GM18505 (cell line): ENCODE results near the gene MAD2L1BP.
"Not testable (repeated sequence)": the region's sequence is repeated elsewhere in the genome, so short reads cannot be mapped to it uniquely, and the experiment has no call there.

Experiments used
- ATAC-seq: cut with Tn5 transposase; IDR thresholded peaks from one replicate; pipeline ENCODE4 v1.9.1; 2021; ENCODE audit not compliant: unreplicated experiment
- POLR2A ChIP-seq: IDR thresholded peaks from 4 replicates; pipeline ENCODE4 v1.6.1; 2011; ENCODE audit warnings: borderline replicate concordance; ENCODE audit not compliant: insufficient read depth, insufficient read length; ENCODE audit errors: extremely low read depth

The MAD2L1BP gene

DNA sequence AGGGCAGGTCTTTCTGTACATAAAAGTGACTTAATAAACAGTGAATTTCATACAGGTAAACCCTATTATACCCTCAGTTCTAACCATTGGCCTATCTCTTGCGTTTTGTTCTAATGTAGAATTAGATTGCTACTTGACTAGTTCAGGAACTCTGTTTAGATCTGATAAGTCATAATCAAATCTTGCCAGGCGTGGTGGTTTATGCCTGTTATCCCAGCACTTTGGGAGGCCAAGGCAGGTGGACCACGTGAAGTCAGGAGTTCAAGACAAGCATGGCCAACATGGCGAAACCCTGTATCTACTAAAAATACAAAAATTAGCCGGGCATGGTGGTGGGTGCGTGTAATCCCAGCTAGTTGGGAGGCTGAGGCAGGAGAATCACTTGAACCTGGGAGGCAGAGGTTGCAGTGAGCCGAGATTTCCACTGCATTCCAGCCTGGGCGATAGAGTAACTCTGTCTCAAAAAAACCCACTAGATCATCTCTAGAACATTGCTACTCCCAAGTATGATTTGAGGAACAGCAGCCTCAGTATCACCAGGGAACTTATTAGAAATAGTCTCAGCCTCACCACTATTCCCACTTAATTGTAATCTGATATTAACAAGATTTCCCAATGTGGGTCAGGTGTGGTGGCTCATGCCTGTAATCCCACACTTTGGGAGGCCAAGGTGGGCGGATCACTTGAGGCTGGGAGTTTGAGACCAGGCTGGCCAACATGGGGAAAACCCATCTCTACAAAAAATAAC lies 18.7 kb upstream of the MAD2L1BP start:
- no peak for ATAC-seq
- TF ChIP-seq POLR2A = no peak

DNA sequence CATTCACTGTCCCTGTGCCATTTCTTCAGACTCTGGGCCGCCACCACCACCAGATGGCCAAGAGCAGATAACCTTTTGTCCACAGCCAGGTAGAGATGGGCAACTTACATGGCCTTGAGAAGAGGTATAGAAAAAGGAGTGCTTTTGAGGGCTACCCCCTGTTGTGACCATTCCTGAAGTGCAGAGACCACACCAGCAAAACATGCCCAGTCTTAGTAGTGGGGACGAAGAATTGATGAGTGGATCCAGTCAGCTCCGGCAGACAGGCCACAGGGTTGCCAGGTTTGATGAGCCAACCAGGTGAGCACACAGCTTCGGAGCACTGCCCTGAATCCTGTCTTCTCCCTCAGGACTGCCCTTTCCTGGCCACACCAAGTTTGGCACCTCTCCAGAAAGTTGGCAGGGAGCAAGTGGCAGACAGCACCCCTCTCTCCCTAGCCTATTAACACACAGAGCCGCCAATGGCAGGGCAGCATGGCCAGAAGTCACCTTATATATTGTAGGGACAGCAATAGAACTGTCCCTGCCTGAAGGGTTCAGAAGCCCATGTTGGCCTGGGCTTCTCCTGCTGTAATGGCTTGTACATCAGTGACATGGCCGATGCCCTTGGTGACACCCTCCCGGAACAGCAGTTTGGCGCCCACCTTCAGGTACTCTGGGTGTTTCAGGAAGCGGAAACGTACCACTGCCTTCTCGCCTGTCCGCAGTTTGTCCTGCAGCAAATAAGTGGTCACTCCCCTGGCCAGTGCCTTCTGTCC lies 14.4 kb upstream of the MAD2L1BP start:
- no peak for TF ChIP-seq POLR2A
- no peak for ATAC-seq

DNA sequence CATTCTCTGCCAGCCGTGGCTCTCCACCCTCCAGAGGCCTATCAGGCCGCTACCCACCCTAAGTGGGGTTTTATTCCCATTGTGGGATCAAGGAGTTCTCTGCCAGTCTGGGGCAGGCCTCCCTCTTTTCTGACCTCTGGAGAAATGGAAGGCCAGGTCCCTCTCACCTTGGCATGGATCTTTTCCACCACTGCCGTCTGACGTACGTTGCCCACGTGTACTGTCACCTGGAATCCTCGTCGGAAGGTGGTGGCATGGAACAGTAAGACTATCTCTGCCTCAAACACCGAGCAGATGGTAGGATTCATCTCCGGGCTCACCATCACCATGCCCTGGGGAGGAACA lies 13.8 kb upstream of the MAD2L1BP start:
- TF ChIP-seq POLR2A = no peak
- no peak for ATAC-seq

DNA sequence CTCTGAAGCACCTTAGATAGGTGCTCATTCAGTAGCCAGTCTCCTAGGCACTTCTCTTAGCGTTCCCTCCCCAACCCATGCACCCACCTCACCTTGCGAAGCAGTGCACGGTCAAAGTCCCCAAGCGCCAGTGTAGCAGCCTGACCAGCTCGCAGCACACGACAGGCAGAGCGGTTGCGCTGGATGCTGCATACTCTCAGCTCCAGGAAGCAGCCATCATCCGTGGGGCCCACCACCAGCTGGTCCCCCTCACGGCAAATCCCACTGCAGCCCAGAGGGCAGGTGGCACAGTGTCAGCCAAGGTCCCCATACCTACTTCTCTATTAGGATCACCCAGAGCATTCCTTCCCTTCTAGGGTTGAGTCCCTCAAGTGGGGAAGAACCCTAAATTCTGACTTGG lies 13.1 kb upstream of the MAD2L1BP start:
- ATAC-seq = no peak
- TF ChIP-seq POLR2A = no peak

DNA sequence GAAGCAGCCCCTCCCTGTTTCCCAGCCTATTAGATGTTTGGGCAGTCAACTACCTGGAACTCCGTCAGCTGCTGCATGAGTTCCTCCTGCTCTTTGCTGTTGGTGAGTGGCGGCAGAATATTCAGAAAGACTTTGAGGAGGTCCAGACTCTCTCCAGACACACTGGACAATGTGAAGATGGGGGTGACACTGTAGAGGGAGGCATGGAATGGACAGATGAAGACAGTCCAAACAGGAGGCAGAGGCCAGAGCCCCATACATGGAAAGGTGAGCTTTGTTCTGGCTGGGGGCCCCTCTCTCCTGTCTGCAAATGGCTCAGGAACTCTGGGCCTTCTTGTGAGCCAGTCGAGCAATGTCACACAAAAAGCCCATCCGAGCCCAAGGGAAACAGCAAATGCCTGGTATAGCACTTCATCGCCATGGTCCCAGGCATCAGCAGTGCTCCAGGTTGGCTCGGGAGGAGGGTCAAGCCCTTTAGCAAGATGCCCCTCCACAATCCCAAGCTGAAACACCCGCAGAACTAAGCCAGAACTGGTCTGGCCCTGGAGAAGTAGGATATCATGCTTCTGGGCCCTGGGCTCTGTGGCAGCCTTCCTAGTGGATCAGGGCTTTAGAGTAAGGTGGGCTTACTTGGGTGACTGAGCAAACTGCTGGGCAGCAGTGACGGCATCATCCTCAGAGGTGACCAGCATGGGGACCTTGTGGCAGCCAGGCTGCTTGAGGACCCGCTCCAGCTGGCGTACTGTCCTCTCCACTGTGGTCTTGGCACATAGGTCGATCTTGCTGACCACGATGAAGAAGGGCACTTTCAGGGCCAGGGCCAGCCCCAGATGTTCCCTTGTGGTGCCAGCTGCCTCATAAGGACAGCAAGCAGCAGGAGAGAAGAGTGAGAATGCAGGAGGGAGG lies 11.5 kb upstream of the MAD2L1BP start:
- no peak for ATAC-seq
- TF ChIP-seq POLR2A = peak; percentile 36

DNA sequence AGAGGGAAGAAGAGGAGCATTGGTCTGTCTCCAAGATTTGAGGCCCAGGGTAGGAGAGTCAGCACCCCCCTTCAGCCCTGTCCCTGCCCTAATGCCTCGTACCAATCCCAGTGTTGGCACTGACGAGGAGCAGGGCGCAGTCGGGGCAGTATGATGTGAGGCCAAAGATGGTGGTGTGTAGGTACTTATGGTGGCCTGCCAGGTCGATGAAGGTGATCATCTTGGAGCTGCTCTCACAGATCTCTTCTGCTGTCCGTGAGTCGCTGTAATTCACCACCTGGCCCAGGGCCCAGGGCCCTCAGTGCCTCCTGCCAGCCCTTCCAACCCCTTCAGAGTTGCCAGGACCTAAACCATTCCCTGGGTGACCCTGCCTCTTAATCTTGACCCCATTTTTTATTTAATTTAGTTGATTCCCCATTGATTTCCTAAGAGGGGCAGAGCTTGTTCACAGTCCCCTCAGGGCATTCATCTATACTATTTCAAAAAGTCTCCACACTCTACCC lies 10.8 kb upstream of the MAD2L1BP start:
- ATAC-seq = no peak
- TF ChIP-seq POLR2A = no peak

DNA sequence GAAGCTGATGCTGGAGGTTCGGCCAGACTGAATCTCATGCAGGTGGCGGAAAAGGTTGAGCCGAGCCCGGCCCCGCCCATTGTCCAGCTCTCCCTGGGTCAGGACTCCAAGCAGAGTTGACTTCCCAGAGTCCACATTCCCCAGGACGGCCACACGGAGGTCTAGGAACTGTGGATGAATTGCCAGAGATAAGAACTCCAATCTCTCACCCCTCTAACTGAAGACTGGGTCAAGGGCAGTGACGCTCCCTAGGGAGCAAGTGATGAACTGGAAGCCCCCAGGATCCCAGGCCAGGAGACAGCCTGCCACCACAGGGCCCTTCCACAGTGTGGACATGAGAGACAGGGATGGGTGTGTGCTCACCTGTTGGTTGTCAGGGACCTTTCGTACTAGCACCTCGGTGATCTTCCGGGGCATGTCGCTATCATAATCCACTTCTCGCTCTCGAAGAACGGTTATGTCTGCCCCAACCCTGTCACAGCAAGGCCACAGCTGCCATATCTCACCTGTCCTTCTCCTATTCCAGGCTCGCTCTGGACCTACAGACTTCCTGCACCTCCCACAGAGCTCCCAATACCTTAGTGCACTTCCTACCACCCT lies 10.1 kb upstream of the MAD2L1BP start:
- TF ChIP-seq POLR2A = no peak

DNA sequence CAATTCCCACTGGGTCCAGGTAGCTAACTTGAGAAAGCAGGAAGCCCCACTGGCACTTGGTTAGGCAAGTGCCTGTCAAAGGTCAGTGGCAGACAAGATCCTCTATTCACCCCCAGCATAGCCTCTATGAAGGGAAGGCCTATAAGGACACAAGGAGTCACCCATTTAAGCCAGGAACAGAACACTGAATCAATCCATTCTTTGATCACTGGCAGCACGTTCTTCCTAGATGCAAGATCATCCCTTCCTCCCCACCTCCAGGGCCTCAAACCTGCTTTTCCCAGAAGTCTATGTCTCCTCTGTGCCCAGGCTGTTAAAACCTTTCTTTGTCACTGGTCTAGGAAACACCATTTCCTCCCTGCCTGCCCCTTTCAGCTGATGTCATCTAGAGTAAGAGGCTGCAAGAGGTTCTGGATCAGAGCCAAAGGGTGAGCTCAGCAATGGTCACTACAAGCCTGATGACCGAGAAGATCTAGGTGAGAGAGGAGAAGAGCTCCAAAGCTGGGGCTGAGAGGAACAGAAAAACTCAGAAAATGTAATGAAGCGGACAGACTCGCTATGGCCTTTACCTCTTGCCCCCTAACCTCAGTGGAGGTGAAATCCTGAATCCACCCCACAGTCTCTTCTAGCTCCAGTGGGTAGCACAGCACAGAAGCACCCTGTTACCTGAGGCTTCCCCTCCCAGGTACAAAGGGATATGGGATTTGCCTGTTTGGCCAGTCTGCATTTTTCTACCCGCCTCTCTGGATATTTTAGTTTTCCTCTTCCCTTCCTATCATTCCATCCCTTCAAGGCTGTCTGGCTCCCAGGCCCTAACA lies 8.4 kb upstream of the MAD2L1BP start:
- ATAC-seq = no peak
- TF ChIP-seq POLR2A = no peak

More for the DNA sequence above, 10.1 kb upstream of the MAD2L1BP start:
- no peak for ATAC-seq

DNA sequence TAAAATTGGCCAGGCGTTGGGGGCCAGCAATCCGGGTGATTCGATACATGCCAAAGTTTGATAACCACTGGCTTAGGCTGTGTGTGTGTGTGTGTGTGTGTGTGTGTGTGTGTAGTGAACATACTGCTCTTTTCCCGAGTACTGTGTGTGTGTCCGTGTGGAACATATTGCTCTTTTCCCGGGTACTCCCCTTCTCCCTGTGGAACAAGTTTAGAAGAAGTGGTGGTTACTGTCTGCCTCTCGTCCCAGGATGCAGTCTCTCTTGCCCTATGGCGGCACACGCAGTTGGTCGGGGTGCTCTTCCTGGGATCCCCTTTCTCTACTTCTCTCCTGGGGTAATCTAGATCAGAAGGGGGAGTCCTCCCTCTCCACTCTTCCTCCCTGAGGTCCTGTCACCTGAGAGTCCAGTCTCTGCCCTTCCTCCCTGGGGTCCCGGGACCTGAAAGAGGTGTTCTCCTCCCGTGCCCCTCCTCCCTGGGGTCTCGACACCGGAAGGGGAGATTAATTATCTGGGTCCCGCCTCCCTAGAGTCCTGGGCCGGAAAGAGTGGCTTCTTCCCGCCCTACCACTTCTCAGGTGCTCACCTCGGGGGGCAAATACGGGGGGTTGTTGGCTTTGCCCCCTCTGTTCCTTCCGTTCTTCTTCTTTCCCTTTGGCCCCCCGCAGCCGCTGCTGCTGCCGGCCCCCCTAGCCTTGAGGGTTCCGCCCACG lies 7.1 kb upstream of the MAD2L1BP start:
- peak; percentile 46 for TF ChIP-seq POLR2A
- peak; percentile 13 for ATAC-seq

DNA sequence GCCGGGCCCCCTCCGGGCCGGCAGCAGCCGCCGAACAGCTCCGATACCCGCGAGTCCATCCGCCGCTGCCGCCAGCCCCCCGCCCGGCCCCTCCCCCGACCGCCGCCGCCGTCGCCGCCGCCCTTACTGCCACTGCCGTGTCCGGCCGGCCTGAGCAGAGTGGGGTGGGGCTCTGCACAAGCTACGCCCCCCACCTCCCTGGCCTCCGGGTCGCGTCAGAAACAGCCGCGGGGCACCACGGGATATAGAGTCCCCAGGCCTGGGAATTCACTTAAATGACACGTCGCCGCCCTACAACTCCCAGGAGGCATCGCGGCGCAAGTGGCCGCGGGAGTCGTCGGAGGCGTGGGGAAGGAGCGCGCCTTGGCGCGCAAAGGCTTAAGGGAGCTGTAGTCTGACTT lies 6.5 kb upstream of the MAD2L1BP start, which contains the start of gene GTPBP2:
GTPBP2 (minus strand) TSS at position 161 of the 401 bp plus-strand sequence; CDS start at position 59, 102 bp downstream.
- ATAC-seq = peak; percentile 81
- no peak for TF ChIP-seq POLR2A

DNA sequence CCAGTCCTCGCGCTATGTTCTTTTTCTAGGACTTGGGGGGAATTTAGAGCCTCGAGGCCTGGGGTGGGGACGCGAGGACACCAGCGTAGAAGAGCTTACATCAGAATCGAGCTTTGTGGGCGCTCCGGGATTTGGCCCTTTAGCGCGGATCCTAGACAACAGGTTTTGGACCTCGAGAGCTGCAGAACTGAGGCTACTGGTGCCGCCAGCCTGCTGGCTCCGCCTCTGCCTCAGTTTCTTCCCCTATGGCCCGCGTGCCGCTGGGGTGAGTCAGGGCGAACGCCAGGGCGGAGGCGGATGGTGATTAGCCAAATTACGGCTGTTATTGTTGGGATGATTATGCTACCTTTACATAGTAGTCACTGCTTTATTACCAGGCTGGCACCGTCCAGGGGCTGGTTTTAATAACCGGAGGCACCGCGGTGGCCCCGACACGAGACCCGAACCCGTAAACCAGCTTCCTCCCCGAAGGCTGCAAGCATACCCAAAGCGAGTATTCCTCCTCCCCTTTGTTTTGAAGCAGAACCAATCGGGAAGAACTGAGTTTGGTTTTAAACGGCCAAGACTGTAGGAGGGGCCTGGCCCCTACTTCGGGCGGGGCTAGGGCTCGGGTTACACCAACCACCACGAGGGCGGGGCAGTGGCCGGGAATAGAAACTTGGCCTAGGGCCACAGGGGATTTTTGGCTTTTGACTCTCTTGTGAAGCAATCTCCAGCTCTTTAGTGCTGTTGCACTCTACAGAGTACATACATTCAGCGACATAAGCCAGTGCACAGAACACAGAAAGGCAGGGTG lies 5.9 kb upstream of the MAD2L1BP start:
- ATAC-seq = peak; percentile 55
- TF ChIP-seq POLR2A = peak; percentile 72

DNA sequence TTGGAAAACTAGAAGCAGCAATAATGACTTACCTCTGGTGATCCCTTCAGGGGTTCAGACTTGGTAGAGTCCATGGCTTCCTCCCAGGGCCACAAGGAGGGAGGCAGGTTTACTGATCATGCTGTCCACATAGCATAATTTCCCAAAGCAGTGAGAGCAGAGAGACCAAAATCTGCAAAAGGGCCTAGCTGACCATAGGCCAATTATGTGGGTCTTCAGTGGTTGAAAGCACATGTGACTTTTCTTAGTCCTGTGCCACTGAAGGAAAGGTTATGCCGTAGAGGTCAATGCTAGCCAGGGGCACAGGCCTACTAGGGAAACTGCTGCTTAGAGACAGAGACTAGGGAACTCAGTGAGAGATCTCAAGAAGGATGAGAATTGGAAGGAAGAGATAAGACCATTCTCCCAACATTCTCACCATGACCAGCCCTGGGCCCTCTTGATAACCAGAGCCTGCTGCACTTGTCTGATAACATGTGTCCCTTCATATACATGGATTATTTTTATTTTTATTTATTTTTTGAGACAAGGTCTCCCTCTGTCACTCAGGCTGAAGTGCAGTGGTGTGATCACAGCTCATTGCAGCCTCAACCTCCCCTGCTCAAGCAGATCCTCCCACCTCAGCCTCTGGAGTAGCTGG lies 4.5 kb upstream of the MAD2L1BP start:
- TF ChIP-seq POLR2A = no peak
- ATAC-seq = no peak

DNA sequence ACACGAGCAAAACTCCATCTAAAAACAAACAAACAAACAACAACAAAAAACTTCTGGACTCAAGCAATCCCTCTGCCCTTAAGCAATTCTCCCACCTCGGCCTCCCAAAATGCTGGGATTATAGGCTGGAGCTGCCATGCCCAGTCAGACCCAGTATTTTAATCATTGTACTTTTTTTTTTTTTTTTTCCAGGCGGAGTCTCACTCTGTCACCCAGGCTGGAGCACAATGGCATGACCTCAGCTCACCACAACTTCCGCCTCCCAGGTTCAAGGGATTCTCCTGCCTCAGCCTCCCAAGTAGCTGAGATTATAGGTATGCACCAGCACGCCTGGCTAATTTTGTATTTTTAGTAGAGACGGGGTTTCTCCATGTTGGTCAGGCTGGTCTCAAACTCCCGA lies 2.6 kb upstream of the MAD2L1BP start:
- ATAC-seq = not testable (repeated sequence)
